ENCODE results near the gene SMARCD3. TPM values are rescaled to one million over a fixed set of nuclear protein-coding genes. Genes with fewer than 3 reads are reported as not detected.

SMARCD3 gene
- total and polyA plus RNA-seq, 2 of the 13 experiments (the other 11 are each of a cell fraction or from before 2014, with no cell fraction given), result 0.20 to 0.62 TPM

- H3K9me3 ChIP-seq (ENCODE audit: low read length), result no peaks in the 10 kb centered on the region
- WGBS (ENCODE audit: low lambda C conversion rate), result 50% methylated on average over 1 of the region's 1 CpG
- no peaks in the 10 kb centered on the region; a peak in 1 of 5 replicates for H3K27me3 ChIP-seq (ENCODE audit: control insufficient read depth in 1 of 2, insufficient read depth in 2 of 2, low read length in 2 of 2)
- no peak for ATAC-seq
- H3K4me2 ChIP-seq (ENCODE audit: low read depth, low read length), result peak overlapping the region; percentile 96; the same call in 1 of the 2 replicates
- peaks cover 4 to 16% of the 10 kb centered on the region in 2 experiments; a peak in 1 of 5 replicates for H3K36me3 ChIP-seq (replicated peaks in 1 of 2; ENCODE audit: control insufficient read depth in 1 of 2, insufficient read depth in 2 of 2, low read length in 2 of 2)
- in situ Hi-C loops (cut with HindIII; ENCODE audit: extremely low pct_ligation_motif_present, low pct_unique_long_range_greater_than_20kb), result no loop called here
- no peak overlapping the region for H3K4me3 ChIP-seq (replicated peaks in 1 of 3; ENCODE audit: insufficient read depth in 1 of 3, low read depth in 2 of 3, low read length in 3 of 3)
- TF ChIP-seq, protein P1, sequence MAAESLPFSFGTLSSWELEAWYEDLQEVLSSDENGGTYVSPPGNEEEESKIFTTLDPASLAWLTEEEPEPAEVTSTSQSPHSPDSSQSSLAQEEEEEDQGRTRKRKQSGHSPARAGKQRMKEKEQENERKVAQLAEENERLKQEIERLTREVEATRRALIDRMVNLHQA (CRISPR knock-in tag; IDR thresholded peaks at IDR 0.05), result no peak
- TF ChIP-seq SCMH1 (CRISPR knock-in tag; IDR thresholded peaks at IDR 0.05; ENCODE audit: borderline replicate concordance) (no peak), RFX5 (IDR thresholded peaks at IDR 0.05; ENCODE audit: low read depth, low read length) (no peak), ZNF775 (CRISPR knock-in tag; IDR thresholded peaks at IDR 0.05; ENCODE audit: borderline replicate concordance) (no peak), U2AF2 (IDR thresholded peaks at IDR 0.05; ENCODE audit: low read depth, low read length) (no peak), TOE1 (CRISPR knock-in tag; IDR thresholded peaks at IDR 0.05) (no peak), RBM22 (optimal IDR thresholded peaks at IDR 0.05; ENCODE audit: low read length) (no peak), ZNF224 (CRISPR knock-in tag; IDR thresholded peaks at IDR 0.05) (no peak)
- no peak overlapping the region for H3K27ac ChIP-seq (ENCODE audit: extremely low read length, insufficient read depth, low read length)
- FAIRE-seq, result no peak
- peaks cover 29% of the 10 kb centered on the region for H3K79me2 ChIP-seq (ENCODE audit: insufficient read depth, low read length)
- ChIA-PET POLR2A (no interaction called here), CTCF (ENCODE audit: low intra/inter-chr PET ratio, low total read pairs) (no interaction called here)
- no peak for DNase-seq (ENCODE audit: low spot score)
- intact Hi-C loops (cut with micrococcal nuclease; ENCODE audit: unreplicated experiment), result no loop called here
- peaks cover 36% of the 10 kb centered on the region for H3K4me1 ChIP-seq (ENCODE audit: insufficient read depth, low read length)
- H3K9ac ChIP-seq (ENCODE audit: insufficient read depth, low read depth, low read length), result no peak overlapping the region
- peaks cover 12% of the 10 kb centered on the region; the same call in 1 of the 2 replicates for H4K20me1 ChIP-seq (ENCODE audit: insufficient read depth, low read length)
- H2AFZ ChIP-seq (ENCODE audit: low read length), result no peak overlapping the region
- no TSS peak for BruUV-seq (replicated peaks)
Measured at GRCh38 chr7:151231080-151231479, 17.4 kb downstream of the SMARCD3 start.

DNA sequence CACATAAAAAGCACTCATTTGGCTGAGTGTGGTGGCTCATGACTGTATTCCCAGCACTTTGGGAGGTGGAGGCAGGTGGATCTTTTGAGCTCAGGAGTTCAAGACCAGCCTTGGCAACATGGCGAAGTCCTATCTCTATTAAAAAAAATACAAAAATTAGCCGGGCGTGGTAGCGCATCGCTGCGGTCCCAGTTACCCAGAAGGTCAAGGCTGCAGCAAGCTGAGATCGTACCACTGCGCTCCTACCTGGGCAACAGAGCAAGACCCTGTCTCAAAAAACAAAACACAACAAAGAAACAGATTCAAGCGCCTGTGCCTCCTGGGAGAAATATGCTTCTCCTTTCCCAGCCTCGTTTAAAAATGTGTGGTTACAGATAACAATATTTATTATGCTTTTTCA lies 19.2 kb downstream of the SMARCD3 start:
- peaks cover 10% of the 10 kb centered on the region; the same call in 1 of the 2 replicates for H4K20me1 ChIP-seq (ENCODE audit: insufficient read depth, low read length)
- H3K9me3 ChIP-seq (ENCODE audit: low read length), result no peaks in the 10 kb centered on the region
- FAIRE-seq (no peak), DNase-seq (ENCODE audit: low spot score) (no peak), ATAC-seq (no peak)
- H2AFZ ChIP-seq (ENCODE audit: low read length), result no peak overlapping the region
- no TSS peak for BruUV-seq (replicated peaks)
- H3K36me3 ChIP-seq (replicated peaks in 1 of 2; ENCODE audit: control insufficient read depth in 1 of 2, insufficient read depth in 2 of 2, low read length in 2 of 2), result peaks cover 6 to 10% of the 10 kb centered on the region in 2 experiments; a peak in 4 of 5 replicates
- H3K27me3 ChIP-seq (ENCODE audit: control insufficient read depth in 1 of 2, insufficient read depth in 2 of 2, low read length in 2 of 2), result no peaks in the 10 kb centered on the region; a peak in 1 of 5 replicates
- intact Hi-C loops (cut with micrococcal nuclease; ENCODE audit: unreplicated experiment) (no loop called here), in situ Hi-C loops (cut with HindIII; ENCODE audit: extremely low pct_ligation_motif_present, low pct_unique_long_range_greater_than_20kb) (no loop called here)
- H3K9ac ChIP-seq (ENCODE audit: insufficient read depth, low read depth, low read length), result no peak overlapping the region
- TF ChIP-seq RBM22 (optimal IDR thresholded peaks at IDR 0.05; ENCODE audit: low read length) (no peak), SIN3A (IDR thresholded peaks at IDR 0.05; ENCODE audit: borderline replicate concordance, low read depth, low read length) (no peak), ZNF775 (CRISPR knock-in tag; IDR thresholded peaks at IDR 0.05; ENCODE audit: borderline replicate concordance) (no peak), SP2 (CRISPR knock-in tag; IDR thresholded peaks at IDR 0.05) (no peak), ZBTB49 (CRISPR knock-in tag; IDR thresholded peaks at IDR 0.05; ENCODE audit: borderline replicate concordance) (no peak), HNF4G (IDR thresholded peaks at IDR 0.05; ENCODE audit: borderline replicate concordance, low read depth, low read length) (no peak), HNF4G (CRISPR knock-in tag; IDR thresholded peaks at IDR 0.05; ENCODE audit: borderline replicate concordance, low read depth) (no peak), ZBTB8A (CRISPR knock-in tag; IDR thresholded peaks at IDR 0.05; ENCODE audit: borderline replicate concordance, low read depth) (no peak)
- no peak overlapping the region for H3K4me3 ChIP-seq (replicated peaks in 1 of 3; ENCODE audit: insufficient read depth in 1 of 3, low read depth in 2 of 3, low read length in 3 of 3)
- 87% methylated on average over 10 of the region's 10 CpGs for WGBS (ENCODE audit: low lambda C conversion rate)
- peaks cover 43% of the 10 kb centered on the region for H3K4me1 ChIP-seq (ENCODE audit: insufficient read depth, low read length)
- CTCF ChIA-PET (ENCODE audit: low intra/inter-chr PET ratio, low total read pairs), result no interaction called here
- no peak overlapping the region for H3K4me2 ChIP-seq (ENCODE audit: low read depth, low read length)
- POLR2A ChIA-PET, result no interaction called here
- no peak overlapping the region for H3K27ac ChIP-seq (ENCODE audit: extremely low read length, insufficient read depth, low read length)
- peaks cover 33% of the 10 kb centered on the region for H3K79me2 ChIP-seq (ENCODE audit: insufficient read depth, low read length)

Measured in HepG2 (cell line).